ENCODE results near the gene PPAT.
A peak's percentile ranks its signal among the peaks of the same experiment; 100 is the strongest.
"Not testable (repeated sequence)": the region's sequence is repeated elsewhere in the genome, so short reads cannot be mapped to it uniquely, and the experiment has no call there.

Gene PPAT

GRCh38 chr4:56435140-56435926, at the start of gene PPAT:
Gene PPAT, minus strand, starts transcription at chr4:56435615. Its CDS starts 138 bp downstream, at chr4:56435477.
- DNase-seq = peak; percentile 92 to 95

GRCh38 chr4:56480691-56481090, 45.3 kb upstream of the PPAT start:
- DNase-seq = no peak

DNA sequence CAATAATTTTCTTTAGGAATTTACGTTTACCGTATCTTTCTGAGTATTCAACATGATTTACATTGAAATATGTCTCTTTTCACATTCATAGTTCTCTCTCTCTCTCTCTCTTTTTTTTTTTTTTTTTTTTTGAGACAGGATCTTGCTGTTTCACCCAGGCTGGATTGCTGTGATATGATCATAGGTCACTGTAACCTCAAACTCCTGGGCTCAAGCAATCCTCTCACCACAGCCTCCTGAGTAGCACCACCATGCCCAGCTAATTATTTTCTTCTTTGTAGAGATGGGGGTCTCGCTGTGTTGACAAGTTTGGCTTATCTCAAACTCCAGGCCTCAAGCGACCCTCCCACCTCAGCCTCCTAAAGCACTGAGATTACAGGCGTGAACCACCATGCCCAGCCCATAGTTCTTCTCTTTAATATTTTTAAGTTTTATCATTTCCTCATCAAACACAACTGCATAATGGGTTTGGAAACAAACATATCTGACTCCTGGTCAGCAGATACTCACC, 41.8 kb upstream of the PPAT start:
- no peak for DNase-seq

DNA sequence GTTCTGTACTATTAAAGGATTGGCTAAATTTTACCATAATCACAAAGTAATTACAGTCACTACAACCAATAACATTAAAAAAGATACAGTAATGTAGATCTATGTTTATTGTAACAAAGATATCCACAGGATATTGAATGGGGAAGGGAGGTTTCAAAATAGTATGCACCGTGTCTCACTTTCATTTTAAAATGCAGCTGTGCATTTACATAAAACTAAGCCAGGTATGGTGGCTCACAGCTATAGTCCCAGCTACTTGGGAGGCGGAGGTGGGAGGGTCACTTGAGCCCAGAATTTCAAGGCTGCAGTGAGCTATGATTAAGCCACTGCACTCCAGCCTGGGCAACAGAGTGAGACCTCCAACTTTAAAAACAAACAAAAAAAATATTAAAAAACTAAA, 40.5 kb upstream of the PPAT start:
- no peak for DNase-seq

DNA sequence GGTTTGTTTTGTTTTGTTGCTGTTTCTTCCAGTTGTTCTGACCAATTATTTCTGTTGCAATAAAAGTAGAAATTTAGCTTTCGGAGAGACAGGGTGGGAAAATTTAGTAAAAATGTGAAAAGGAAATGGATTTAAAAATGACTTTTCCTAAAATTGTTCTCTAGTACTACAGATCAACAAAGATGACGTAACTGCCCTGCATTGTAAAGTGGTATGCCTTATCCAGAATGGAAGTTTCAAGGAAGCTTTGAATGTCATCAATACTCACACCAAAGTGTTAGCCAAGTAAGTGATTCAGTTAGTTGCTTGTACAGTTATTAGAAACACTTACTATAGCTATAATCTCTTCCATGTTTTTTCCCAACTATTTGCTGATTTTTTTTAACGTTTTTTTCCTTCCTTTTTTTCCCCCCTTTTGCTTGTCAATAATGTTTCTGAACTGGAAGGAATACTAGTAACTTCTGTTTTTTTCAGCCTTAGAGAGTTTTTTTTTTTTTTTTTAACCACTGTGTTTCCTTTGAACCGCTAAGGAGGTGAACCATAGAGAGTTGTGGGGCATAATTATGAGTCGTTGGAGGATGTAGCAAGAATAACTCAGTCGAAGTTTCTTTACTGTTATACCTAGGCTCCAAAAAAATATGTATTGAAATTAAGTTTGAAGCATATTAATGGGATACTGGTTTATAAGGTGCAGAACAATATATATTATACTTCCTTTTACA, 34.2 kb upstream of the PPAT start:
- DNase-seq = no peak

DNA sequence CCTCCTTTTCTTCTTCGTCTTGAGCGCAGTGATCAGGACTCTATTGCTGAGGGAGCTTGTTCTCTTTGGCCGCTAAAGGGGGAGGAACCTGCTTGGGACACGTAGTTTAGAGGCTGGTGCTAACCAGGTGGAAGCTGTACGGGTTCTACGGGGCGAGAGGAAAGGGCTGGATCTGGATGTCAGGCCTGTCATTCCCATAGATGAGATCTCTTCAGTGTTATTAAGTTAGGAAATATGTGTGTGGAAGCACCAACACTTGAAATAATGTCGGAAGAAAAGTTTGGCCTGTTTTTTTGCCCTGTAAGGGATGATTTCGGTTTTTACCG, 32.6 kb upstream of the PPAT start:
- peak in 1 of 2 donors; percentile 44 for DNase-seq

- peak; percentile 87 to 92 for DNase-seq
These were observed 32.1 kb upstream of the PPAT start, which contains the start of gene SRP72 for GRCh38 chr4:56467284-56468096. Gene SRP72, plus strand, starts transcription at chr4:56467617. Its CDS starts 19 bp downstream, at chr4:56467636.

GRCh38 chr4:56466910-56467283, 31.5 kb upstream of the PPAT start:
- DNase-seq = peak in 1 of 2 donors; percentile 3

GRCh38 chr4:56466296-56466761, 30.9 kb upstream of the PPAT start:
- not testable (repeated sequence) for DNase-seq

DNA sequence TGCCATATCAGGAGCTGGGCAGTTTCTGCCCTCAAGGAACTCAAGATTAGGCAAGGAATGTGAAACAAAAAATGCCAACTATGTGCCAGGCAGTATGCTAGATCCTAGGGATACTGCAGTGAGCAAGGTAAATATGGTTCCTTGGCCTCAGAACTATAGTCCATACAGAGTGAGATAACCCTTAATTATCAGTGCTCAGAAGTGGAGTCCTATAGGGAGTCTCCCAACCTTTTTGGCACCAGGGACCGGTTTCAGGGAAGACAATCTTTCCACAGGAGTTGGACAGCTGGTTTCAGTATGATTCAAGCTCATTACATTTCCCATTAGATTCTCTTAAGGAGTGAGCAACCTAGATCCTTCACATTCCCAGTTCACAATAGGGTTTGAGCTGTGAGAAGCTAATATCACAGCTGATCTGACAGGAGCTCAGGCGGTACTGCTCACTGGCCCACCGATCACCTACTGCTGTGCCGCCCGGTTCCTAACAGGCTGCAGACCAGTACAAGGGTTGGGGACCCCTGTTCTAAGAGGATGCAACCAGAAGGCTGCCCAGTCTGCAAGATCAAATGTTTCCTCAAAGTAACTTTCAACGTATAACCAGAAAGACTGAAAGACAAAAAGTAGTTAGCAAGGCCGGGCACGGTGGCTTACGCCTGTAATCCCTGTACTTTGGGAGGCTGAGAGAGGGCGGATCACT, 30.3 kb upstream of the PPAT start:
- DNase-seq = no peak

GRCh38 chr4:56464581-56464980, 29.2 kb upstream of the PPAT start:
- DNase-seq = no peak

GRCh38 chr4:56463711-56464110, 28.3 kb upstream of the PPAT start:
- DNase-seq = no peak

GRCh38 chr4:56462157-56462556, 26.7 kb upstream of the PPAT start:
- no peak for DNase-seq

- no peak for DNase-seq
These were observed 24.7 kb upstream of the PPAT start for GRCh38 chr4:56460085-56460484.

- DNase-seq = no peak
These were observed 14.9 kb upstream of the PPAT start for GRCh38 chr4:56450342-56450741.

DNA sequence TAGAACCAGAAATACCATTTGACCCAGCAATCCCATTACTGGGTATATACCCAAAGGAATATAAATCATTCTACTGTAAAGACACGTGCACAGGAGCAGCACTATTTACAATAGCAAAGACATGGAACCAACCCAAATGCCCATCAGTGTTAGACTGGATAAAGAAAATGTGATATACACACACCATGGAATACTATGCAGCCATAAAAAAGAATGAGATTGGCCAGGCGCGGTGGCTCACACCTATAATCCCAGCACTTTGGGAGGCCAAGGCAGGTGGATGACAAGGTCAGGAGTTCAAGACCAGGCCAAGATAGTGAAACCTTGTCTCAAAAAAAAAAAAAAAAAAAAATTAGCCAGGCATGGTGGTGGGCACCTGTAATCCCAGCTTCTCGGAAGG, 14.1 kb upstream of the PPAT start:
- DNase-seq = not testable (repeated sequence)

- no peak for DNase-seq
These were observed 12.9 kb upstream of the PPAT start for GRCh38 chr4:56448301-56448700.

GRCh38 chr4:56445699-56446098, 10.3 kb upstream of the PPAT start:
- DNase-seq = no peak

DNA sequence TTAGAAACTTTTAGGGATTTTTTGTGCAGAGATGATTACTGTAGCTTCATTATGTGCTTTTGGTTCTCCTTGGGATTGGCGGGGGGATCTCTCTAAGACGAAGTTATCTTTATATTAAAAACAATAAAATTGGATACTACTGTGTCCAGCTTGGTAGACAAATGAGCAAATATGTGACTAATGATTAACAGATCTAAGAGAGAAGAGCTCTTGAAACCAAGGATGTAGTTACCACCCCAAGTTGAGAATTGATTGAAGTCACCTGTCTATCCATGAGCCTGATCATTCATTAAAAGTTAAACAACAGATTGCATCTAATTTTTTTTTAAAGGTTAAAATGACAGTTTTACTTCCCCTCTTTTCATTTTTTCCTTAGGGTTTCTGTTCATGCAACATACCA, 9.3 kb upstream of the PPAT start:
- DNase-seq = no peak

GRCh38 chr4:56440983-56441382, 5.6 kb upstream of the PPAT start:
- DNase-seq = no peak

GRCh38 chr4:56438766-56439165, 3.4 kb upstream of the PPAT start:
- no peak for DNase-seq

- DNase-seq = no peak
These were observed 746 bp downstream of the PPAT start for GRCh38 chr4:56434599-56435139.
